GM23248 (cell line): ENCODE data around the gene DMBT1. TPM values are rescaled to one million over a fixed set of nuclear protein-coding genes. Genes with fewer than 3 reads are reported as not detected.

Experiments used
- DNase-seq: peaks from one replicate; pipeline ENCODE4 v3.0.0-alpha.2; 2015
- H2AFZ ChIP-seq: fragments of 200-600 bp; sonication (generic); 2 replicates; pipeline ENCODE4 v1.6.1; 2016; ENCODE audit warnings: antibody characterized with exemption
- H3F3A ChIP-seq: fragments of 200-600 bp; sonication (generic); 2 replicates; pipeline ENCODE4 v1.6.1; 2016; ENCODE audit warnings: mild to moderate bottlenecking, antibody characterized with exemption, mixed run types; ENCODE audit not compliant: insufficient read depth
- H3K27ac ChIP-seq: fragments of 200-600 bp; sonication (generic); 2 replicates; pipeline ENCODE4 v1.5.1; 2016; ENCODE audit warnings: mild to moderate bottlenecking
- H3K27me3 ChIP-seq: fragments of 200-600 bp; sonication (generic); replicated peaks from 2 replicates; pipeline ENCODE4 v1.6.1; 2016; ENCODE audit warnings: mild to moderate bottlenecking; ENCODE audit not compliant: insufficient read depth
- H3K36me3 ChIP-seq: fragments of 200-600 bp; sonication (generic); 2 replicates; pipeline ENCODE4 v1.6.1; 2016; ENCODE audit warnings: low read depth, mild to moderate bottlenecking
- H3K4me1 ChIP-seq: fragments of 200-600 bp; sonication (generic); 2 replicates; pipeline ENCODE4 v1.6.1; 2016; ENCODE audit warnings: mild to moderate bottlenecking; ENCODE audit not compliant: insufficient read depth
- H3K4me2 ChIP-seq: fragments of 200-600 bp; sonication (generic); one replicate; pipeline ENCODE4 v1.6.1; 2016; ENCODE audit warnings: mild to moderate bottlenecking; ENCODE audit not compliant: unreplicated experiment
- H3K4me3 ChIP-seq: fragments of 200-600 bp; sonication (generic); 2 replicates; pipeline ENCODE4 v1.5.1; 2016; ENCODE audit warnings: mild to moderate bottlenecking
- H3K79me2 ChIP-seq: fragments of 200-600 bp; sonication (generic); 2 replicates; pipeline ENCODE4 v1.6.1; 2016; ENCODE audit warnings: mild to moderate bottlenecking; ENCODE audit not compliant: insufficient read depth
- H3K9ac ChIP-seq: fragments of 200-600 bp; sonication (generic); 2 replicates; pipeline ENCODE4 v1.6.1; 2016; ENCODE audit warnings: mild to moderate bottlenecking
- H3K9me2 ChIP-seq: fragments of 200-600 bp; sonication (generic); 2 replicates; pipeline ENCODE4 v1.6.1; 2016; ENCODE audit warnings: mixed run types, mild to moderate bottlenecking, moderate library complexity; ENCODE audit not compliant: insufficient read depth
- H3K9me3 ChIP-seq: fragments of 200-600 bp; sonication (generic); one replicate; pipeline ENCODE4 v1.6.1; 2017; ENCODE audit warnings: low read depth
- H4K20me1 ChIP-seq: fragments of 200-600 bp; sonication (generic); 2 replicates; pipeline ENCODE4 v1.6.0; 2016; ENCODE audit not compliant: insufficient read depth
- EZH2 ChIP-seq: fragments of 200-600 bp; sonication (generic); IDR thresholded peaks from 2 replicates; pipeline ENCODE4 v1.6.1; 2018; ENCODE audit warnings: antibody characterized with exemption, mild to moderate bottlenecking; ENCODE audit not compliant: insufficient read depth, poor library complexity, severe bottlenecking
- EZH2phosphoT487 ChIP-seq: fragments of 200-600 bp; sonication (generic); IDR thresholded peaks from 2 replicates; pipeline ENCODE4 v1.6.1; 2018; ENCODE audit warnings: antibody characterized with exemption, moderate library complexity, mild to moderate bottlenecking, low read depth; ENCODE audit not compliant: insufficient read depth
- WGBS, 2 experiments: methylation state at CpG; one replicate each; pipeline ENCODE4 v1.1.6; 2015 to 2017; ENCODE audit warnings: low lambda C conversion rate in 2 of 2, low coverage in 1 of 2; ENCODE audit errors: missing lambda C conversion rate in 2 of 2; 5-methylcytosine and 5-hydroxymethylcytosine counted together
- in situ Hi-C: fragments of 300-500 bp; cut with MboI; formaldehyde crosslinking; loops from 2 replicates; pipeline ENCODE4 v1.15.0; 2020
- polyA plus RNA-seq: library from polyadenylated mRNA; unstranded; fragments of >200 nt; fragmentation: Nextera tagmentation; extraction: Ambion mirVana; gene quantifications from 2 replicates; pipeline ENCODE4 v1.2.1, GENCODE V29; 2016
- total RNA-seq: library from RNA; depleted of rRNA; stranded (reverse); fragments of >200 nt; shearing (Covaris generic); gene quantifications from 2 replicates; pipeline ENCODE4 v1.2.3, GENCODE V29; 2014; rRNA removed

Gene DMBT1
- total RNA-seq: not detected in 2 replicates
- not detected in 2 replicates for polyA plus RNA-seq

GRCh38 chr10:122560279-122560804, at the start of gene DMBT1:
Gene DMBT1 (plus strand): TSS chr10:122560754. CDS start chr10:122560771, 17 bp downstream.
- Histone ChIP-seq H3K9me3 (no peaks in the 10 kb centered on the region), H3F3A (no peaks in the 10 kb centered on the region), H3K27me3 (peaks cover 18% of the 10 kb centered on the region), H3K36me3 (no peaks in the 10 kb centered on the region), H4K20me1 (no peaks in the 10 kb centered on the region), H3K27ac (no peak within 1 kb of the TSS), H3K4me3 (no peak within 1 kb of the TSS), H3K4me1 (no peaks in the 10 kb centered on the region), H3K9ac (no peak within 1 kb of the TSS), H3K4me2 (no peak within 1 kb of the TSS), H2AFZ (no peak within 1 kb of the TSS), H3K79me2 (no peaks in the 10 kb centered on the region), H3K9me2 (no peaks in the 10 kb centered on the region)
- 31 to 33% methylated on average over 4 of the region's 4 CpGs for WGBS, 2 experiments
- in situ Hi-C loops: loop anchor here (10.0 kb wide), 2 partner anchors 116 to 266 kb away; no protein-coding TSS in a partner anchor
- DNase-seq: no peak
- TF ChIP-seq EZH2phosphoT487 (no peak), EZH2 (no peak)

DNA sequence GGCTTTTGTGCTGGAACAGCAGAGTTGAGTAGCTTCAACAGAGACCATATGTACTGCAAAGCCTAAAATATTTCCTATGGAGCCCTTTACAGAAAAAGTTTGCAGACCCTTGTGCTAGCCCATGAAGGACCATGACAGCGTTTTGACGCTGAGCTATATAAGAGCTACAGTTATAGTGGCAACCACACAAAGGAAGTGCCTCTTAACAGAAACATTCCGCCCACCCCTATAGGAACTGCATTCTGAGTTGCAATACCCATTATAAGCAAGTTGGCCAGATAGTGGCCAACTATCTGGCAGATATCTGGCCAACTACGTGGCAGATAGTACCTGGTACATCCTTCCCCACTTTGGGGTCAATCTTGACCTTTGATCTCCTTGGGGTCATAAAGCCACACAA, 47.5 kb upstream of the DMBT1 start:
- Histone ChIP-seq H3K27ac (no peak overlapping the region), H3F3A (no peaks in the 10 kb centered on the region), H3K9me3 (no peaks in the 10 kb centered on the region), H2AFZ (no peak overlapping the region), H3K79me2 (no peaks in the 10 kb centered on the region), H3K4me1 (no peaks in the 10 kb centered on the region), H3K4me2 (no peak overlapping the region), H3K4me3 (no peak overlapping the region), H3K36me3 (no peaks in the 10 kb centered on the region; the same call in 1 of the 2 replicates), H3K27me3 (no peaks in the 10 kb centered on the region), H3K9ac (no peak overlapping the region), H4K20me1 (no peaks in the 10 kb centered on the region), H3K9me2 (no peaks in the 10 kb centered on the region)
- DNase-seq: no peak
- 97 to 100% methylated on average over 4 of the region's 4 CpGs for WGBS, 2 experiments
- in situ Hi-C loops: no loop called here
- no peak for TF ChIP-seq EZH2
- no peak for TF ChIP-seq EZH2phosphoT487

- H3K4me2 ChIP-seq: no peak overlapping the region
- H3K27ac ChIP-seq: no peak overlapping the region
- WGBS, 2 experiments: 87 to 88% methylated on average over 22 of the region's 22 CpGs
- H3K9me2 ChIP-seq: no peaks in the 10 kb centered on the region
- H3K4me3 ChIP-seq: no peak overlapping the region
- in situ Hi-C loops: no loop called here
- no peaks in the 10 kb centered on the region for H3K4me1 ChIP-seq
- DNase-seq: peak; percentile 52
- TF ChIP-seq EZH2 (no peak), EZH2phosphoT487 (no peak)
- H3K36me3 ChIP-seq: no peaks in the 10 kb centered on the region; the same call in 1 of the 2 replicates
- H3K9ac ChIP-seq: no peak overlapping the region
- H3K9me3 ChIP-seq: no peaks in the 10 kb centered on the region
- H3K79me2 ChIP-seq: no peaks in the 10 kb centered on the region
- no peaks in the 10 kb centered on the region for H3F3A ChIP-seq
- no peaks in the 10 kb centered on the region for H4K20me1 ChIP-seq
- H2AFZ ChIP-seq: no peak overlapping the region
- no peaks in the 10 kb centered on the region for H3K27me3 ChIP-seq
These were observed 46.3 kb upstream of the DMBT1 start for GRCh38 chr10:122514045-122514840.

GRCh38 chr10:122515022-122515424, 45.5 kb upstream of the DMBT1 start:
- TF ChIP-seq EZH2phosphoT487 (no peak), EZH2 (no peak)
- no peak for DNase-seq
- Histone ChIP-seq H2AFZ (no peak overlapping the region), H3K4me3 (no peak overlapping the region), H3K27ac (no peak overlapping the region), H3K9me2 (no peaks in the 10 kb centered on the region), H3K36me3 (no peaks in the 10 kb centered on the region; the same call in 1 of the 2 replicates), H3K9me3 (no peaks in the 10 kb centered on the region), H3K9ac (no peak overlapping the region), H4K20me1 (no peaks in the 10 kb centered on the region), H3K4me2 (no peak overlapping the region), H3F3A (no peaks in the 10 kb centered on the region), H3K4me1 (no peaks in the 10 kb centered on the region), H3K79me2 (no peaks in the 10 kb centered on the region), H3K27me3 (no peaks in the 10 kb centered on the region)
- WGBS, 2 experiments: 95 to 98% methylated on average over 5 of the region's 5 CpGs
- in situ Hi-C loops: no loop called here
